WI38 (cell line): ENCODE data around the gene KARS1.

Experiments
- H3K4me3 ChIP-seq: 2 replicates; pipeline ENCODE4 v1.5.1; 2011; ENCODE audit warnings: low read depth, mild to moderate bottlenecking, control low read depth, low read length
- TF ChIP-seq, protein P1 (sequence below): IDR thresholded peaks from 2 replicates; pipeline ENCODE4 v1.5.1; 2012; ENCODE audit warnings: low read depth, mild to moderate bottlenecking, control low read depth, low read length

The KARS1 gene

DNA sequence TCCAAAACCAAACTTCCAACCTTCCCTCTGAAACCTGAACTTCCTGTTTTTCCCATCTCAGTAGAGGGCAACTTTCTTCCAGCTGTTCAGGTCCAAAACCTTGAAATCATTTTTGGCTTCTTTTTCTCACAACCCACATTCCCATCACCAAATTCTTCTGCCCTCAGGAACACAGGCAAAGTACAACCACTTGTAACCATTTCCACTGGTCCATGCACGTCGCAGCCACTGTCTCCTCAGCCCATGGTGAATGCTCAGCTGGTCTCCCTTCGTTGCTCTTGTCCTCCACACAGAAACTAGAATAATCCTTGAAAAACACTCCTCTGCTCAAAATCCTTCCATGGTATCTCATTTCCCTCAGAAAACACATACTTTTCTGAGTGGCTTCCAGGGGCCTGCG is 20.7 kb downstream of the KARS1 start:
- no peak overlapping the region for H3K4me3 ChIP-seq
- TF ChIP-seq, protein P1, sequence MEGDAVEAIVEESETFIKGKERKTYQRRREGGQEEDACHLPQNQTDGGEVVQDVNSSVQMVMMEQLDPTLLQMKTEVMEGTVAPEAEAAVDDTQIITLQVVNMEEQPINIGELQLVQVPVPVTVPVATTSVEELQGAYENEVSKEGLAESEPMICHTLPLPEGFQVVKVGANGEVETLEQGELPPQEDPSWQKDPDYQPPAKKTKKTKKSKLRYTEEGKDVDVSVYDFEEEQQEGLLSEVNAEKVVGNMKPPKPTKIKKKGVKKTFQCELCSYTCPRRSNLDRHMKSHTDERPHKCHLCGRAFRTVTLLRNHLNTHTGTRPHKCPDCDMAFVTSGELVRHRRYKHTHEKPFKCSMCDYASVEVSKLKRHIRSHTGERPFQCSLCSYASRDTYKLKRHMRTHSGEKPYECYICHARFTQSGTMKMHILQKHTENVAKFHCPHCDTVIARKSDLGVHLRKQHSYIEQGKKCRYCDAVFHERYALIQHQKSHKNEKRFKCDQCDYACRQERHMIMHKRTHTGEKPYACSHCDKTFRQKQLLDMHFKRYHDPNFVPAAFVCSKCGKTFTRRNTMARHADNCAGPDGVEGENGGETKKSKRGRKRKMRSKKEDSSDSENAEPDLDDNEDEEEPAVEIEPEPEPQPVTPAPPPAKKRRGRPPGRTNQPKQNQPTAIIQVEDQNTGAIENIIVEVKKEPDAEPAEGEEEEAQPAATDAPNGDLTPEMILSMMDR: no peak

DNA sequence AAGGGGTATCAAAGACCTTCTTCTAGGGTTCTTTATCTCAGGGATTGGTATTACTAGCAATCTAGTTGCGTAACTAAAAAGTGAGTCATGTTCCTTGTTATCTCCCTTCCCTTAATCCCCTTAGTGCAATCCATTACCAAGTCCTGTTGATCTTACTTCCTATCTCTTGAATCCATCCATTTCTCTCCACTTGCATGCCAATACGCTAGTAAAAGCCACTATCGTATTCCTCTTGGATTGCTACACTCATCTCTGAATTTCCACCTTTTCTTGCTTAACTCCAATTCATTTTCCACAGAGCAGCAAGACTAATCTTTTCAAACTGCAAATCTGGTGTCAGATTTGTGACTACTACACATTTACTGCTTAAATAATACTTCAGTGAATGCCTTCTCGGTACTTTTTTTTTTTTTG is 22.5 kb downstream of the KARS1 start:
- no peak overlapping the region for H3K4me3 ChIP-seq
- TF ChIP-seq, protein P1: no peak

DNA sequence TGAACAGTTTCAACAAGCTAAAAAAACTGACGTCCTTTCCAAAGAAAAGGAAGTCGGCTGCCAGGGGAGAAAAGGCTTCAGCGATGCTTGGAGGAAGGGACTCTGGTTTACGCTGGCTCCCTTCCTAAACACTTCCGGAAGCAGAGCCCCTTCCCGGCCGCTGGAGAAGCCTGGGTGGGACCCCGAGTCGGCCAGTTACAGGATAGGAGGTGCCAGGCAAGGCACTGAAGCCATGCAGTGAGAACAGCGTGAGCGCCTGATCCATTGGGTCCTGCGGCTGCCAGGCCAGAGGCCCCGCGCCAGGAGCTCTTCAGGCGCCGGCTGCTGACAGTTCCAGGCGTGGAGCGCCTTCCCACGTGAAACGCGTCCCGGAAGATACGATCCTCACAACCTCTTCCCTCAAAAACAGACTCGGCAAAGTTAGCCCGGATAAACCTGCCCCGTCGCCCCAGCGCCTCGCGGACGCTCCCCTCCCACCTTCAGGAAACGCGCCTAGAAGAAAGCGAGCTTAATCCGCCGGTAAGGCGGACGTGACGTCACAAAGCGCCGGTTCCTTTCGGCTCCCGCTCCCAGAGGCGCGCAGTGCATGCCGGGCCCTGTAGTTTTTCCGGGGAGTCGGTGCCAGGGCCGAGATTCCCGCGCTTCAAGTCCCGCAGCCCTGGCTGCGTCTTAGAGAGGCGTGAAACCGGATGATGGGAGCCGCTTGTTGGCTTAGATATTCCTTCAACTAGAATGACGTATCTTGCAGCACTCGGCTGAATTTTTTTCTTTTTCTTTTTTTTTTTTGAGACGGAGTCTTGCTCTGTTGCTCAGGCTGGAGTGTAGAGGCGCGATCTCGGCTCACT is 24.5 kb downstream of the KARS1 start, which contains the start of gene ADAT1:
Gene ADAT1, minus strand, starts transcription at position 521 of the 845 bp plus-strand sequence. CDS start 2,482 bp downstream, outside the sequence.
- H3K4me3 ChIP-seq: peak within 1 kb of the TSS; percentile 92
- TF ChIP-seq, protein P1: no peak

DNA sequence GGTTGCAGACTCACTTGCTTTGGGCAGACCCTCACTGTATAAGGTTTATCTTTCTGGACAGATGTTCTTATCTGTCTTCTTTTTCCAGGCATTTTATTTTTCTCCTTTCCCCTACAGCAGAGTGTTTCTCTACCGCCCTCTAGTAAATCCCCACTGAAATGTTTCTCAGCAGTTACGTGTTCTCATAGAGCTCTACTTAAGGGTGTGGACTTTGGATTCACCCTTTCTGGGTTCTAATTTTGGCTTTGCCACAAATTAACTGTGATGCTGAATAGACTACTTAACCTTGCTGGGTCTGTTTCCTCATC is 26.3 kb downstream of the KARS1 start:
- TF ChIP-seq, protein P1: no peak
- H3K4me3 ChIP-seq: no peak overlapping the region

DNA sequence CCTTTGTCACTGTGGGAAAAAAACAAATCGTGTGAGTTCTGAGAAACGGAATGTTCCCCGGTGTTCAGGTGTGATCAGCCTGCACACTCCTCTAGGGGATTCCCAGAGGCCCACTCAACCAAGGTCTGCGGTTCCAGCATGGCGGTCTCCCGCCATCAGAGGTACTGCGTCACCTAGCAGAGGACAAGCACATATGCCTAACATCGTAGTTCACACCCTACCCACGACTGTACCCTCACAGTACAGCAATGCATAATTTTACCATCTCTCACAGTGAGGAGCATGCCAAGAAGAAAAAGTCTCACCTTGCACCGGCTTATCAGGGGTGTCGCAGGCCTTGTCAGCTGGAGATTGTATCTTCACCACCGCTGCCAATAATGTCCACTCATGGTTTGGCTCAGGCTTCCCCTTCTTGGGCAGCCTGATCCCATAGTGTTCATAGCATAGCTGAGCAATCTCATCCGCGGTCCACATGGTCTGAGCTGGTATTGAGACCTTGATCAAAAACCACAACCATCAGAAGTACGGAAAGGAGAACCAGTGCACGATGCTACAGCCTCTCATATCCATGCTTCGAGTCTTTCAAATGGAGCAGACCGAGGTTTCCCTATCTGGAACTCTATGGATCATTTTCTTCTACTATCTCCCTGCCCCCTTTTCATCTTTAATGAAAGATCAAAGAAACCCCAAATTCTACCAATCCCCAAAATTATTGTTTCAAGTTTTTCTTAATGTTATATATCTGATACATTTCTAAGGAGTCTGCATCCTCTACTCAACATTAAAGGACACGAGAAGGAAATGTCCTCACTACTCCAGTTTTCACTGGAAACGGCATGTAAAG is 26.9 kb downstream of the KARS1 start:
- H3K4me3 ChIP-seq: no peak overlapping the region
- TF ChIP-seq, protein P1: no peak

DNA sequence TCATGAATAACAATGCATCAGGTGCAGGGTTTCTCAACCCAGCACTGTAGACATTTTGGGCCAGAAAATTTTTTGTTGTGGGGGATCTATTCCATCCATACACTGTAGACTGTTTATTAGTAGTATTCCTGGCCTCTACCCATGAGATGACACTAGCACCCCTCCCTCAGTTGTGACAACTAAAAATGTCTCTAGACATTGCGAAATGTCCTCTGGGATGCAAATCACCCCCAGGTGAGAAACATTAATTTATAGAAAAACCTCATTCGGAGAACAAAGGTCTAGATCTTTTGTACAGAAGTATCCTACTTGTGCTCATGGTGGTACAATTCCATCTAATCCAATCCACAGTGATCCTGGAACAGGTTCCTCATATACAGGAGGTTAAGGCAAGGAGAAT is 28.7 kb downstream of the KARS1 start:
- no peak overlapping the region for H3K4me3 ChIP-seq
- TF ChIP-seq, protein P1: no peak

DNA sequence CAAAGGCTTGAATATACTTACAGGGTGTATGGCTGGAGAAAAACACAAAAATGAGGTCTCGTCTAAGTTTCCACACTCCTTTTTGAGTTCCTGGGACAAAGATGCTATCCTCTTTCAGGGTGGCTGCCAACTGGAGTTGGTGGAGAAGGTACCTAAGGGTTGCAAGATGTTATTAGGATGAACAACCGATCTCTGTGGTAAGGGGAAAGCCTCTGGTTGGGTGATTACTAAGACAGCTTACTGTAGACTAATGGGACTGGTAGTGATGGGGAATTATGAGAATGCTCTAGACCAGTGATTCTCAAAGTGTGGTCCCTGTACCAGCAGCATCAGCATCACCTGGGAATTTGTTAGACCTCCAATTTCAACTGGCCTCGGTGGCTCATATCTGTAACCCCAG is 30.3 kb downstream of the KARS1 start:
- no peak overlapping the region for H3K4me3 ChIP-seq

More for the DNA sequence above, 30.3 kb downstream of the KARS1 start:
- TF ChIP-seq, protein P1: no peak
